Chondrocyte (in vitro differentiated cells): ENCODE data around the gene STON2. TPM values are rescaled to one million over a fixed set of nuclear protein-coding genes. Genes with fewer than 3 reads are reported as not detected.

Experiments
- DNase-seq: peaks from one replicate; pipeline ENCODE4 v3.0.0; 2021; ENCODE audit warnings: mixed read lengths, low spot score
- H3K27ac Mint-ChIP-seq: one replicate; pipeline ENCODE4 v1.8.0; 2021; ENCODE audit warnings: mild to moderate bottlenecking, moderate library complexity, mixed read lengths; ENCODE audit not compliant: unreplicated experiment
- H3K27me3 Mint-ChIP-seq: 2 replicates; pipeline ENCODE4 v1.8.0; 2021; ENCODE audit warnings: low read depth, mixed read lengths
- H3K36me3 Mint-ChIP-seq: 2 replicates; pipeline ENCODE4 v1.8.0; 2021; ENCODE audit warnings: low read depth, mixed read lengths
- H3K4me1 Mint-ChIP-seq: 2 replicates; pipeline ENCODE4 v1.8.0; 2021; ENCODE audit warnings: low read depth, mild to moderate bottlenecking, mixed read lengths
- H3K4me3 Mint-ChIP-seq: one replicate; pipeline ENCODE4 v1.8.0; 2021; ENCODE audit warnings: mild to moderate bottlenecking, moderate library complexity, mixed read lengths; ENCODE audit not compliant: unreplicated experiment
- H3K9me3 Mint-ChIP-seq: 2 replicates; pipeline ENCODE4 v1.8.0; 2021; ENCODE audit warnings: low read depth, mixed read lengths
- CTCF ChIP-seq: fragments of 200-600 bp; sonication (generic); IDR thresholded peaks from 2 replicates; pipeline ENCODE4 v1.5.0; 2021; ENCODE audit warnings: antibody characterized with exemption, mild to moderate bottlenecking, moderate library complexity
- total RNA-seq: library from RNA; stranded (reverse); gene quantifications from 3 replicates; pipeline ENCODE4 v1.2.1, GENCODE V29; 2021

Gene STON2
- total RNA-seq, 1 donor from 2014 or later: not detected

GRCh38 chr14:81336009-81336408 is 64.1 kb downstream of the STON2 start:
- no peak for DNase-seq
- no peaks in the 10 kb centered on the region for H3K4me1 Mint-ChIP-seq
- no peaks in the 10 kb centered on the region for H3K36me3 Mint-ChIP-seq
- no peak overlapping the region for H3K4me3 Mint-ChIP-seq
- no peak for TF ChIP-seq CTCF
- H3K9me3 Mint-ChIP-seq: peaks cover 4% of the 10 kb centered on the region
- peaks cover 12% of the 10 kb centered on the region for H3K27me3 Mint-ChIP-seq
- no peak overlapping the region for H3K27ac Mint-ChIP-seq

- no peaks in the 10 kb centered on the region for H3K36me3 Mint-ChIP-seq
- H3K9me3 Mint-ChIP-seq: peaks cover 9% of the 10 kb centered on the region
- no peak overlapping the region for H3K4me3 Mint-ChIP-seq
- no peaks in the 10 kb centered on the region for H3K4me1 Mint-ChIP-seq
- no peak overlapping the region for H3K27ac Mint-ChIP-seq
- DNase-seq: no peak
- H3K27me3 Mint-ChIP-seq: peaks cover 7% of the 10 kb centered on the region
- no peak for TF ChIP-seq CTCF
Measured at GRCh38 chr14:81332725-81333124, 67.4 kb downstream of the STON2 start.

GRCh38 chr14:81331229-81332021 is 68.7 kb downstream of the STON2 start:
- peaks cover 9% of the 10 kb centered on the region for H3K27me3 Mint-ChIP-seq
- no peak overlapping the region for H3K4me3 Mint-ChIP-seq
- H3K36me3 Mint-ChIP-seq: no peaks in the 10 kb centered on the region
- TF ChIP-seq CTCF: no peak
- H3K4me1 Mint-ChIP-seq: no peaks in the 10 kb centered on the region
- DNase-seq: no peak
- no peak overlapping the region for H3K27ac Mint-ChIP-seq
- H3K9me3 Mint-ChIP-seq: peaks cover 9% of the 10 kb centered on the region

GRCh38 chr14:81330619-81331122 is 69.5 kb downstream of the STON2 start:
- H3K27me3 Mint-ChIP-seq: peaks cover 10% of the 10 kb centered on the region
- H3K4me3 Mint-ChIP-seq: no peak overlapping the region
- H3K9me3 Mint-ChIP-seq: peaks cover 9% of the 10 kb centered on the region

More at GRCh38 chr14:81330619-81331122, 69.5 kb downstream of the STON2 start:
- no peak for TF ChIP-seq CTCF
- no peak for DNase-seq
- Mint-ChIP-seq H3K4me1 (no peaks in the 10 kb centered on the region), H3K36me3 (no peaks in the 10 kb centered on the region), H3K27ac (no peak overlapping the region)
